Measurements from ENCODE around the gene PCDH9. TPM values are rescaled to one million over a fixed set of nuclear protein-coding genes. Genes with fewer than 3 reads are reported as not detected.

Gene PCDH9
- total and polyA plus RNA-seq, 2 experiments from 2014 or later, result 0.31 to 0.52 TPM

- TF ChIP-seq, protein P1, sequence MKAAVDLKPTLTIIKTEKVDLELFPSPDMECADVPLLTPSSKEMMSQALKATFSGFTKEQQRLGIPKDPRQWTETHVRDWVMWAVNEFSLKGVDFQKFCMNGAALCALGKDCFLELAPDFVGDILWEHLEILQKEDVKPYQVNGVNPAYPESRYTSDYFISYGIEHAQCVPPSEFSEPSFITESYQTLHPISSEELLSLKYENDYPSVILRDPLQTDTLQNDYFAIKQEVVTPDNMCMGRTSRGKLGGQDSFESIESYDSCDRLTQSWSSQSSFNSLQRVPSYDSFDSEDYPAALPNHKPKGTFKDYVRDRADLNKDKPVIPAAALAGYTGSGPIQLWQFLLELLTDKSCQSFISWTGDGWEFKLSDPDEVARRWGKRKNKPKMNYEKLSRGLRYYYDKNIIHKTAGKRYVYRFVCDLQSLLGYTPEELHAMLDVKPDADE (IDR thresholded peaks at IDR 0.05), result no peak
- no peak for TF ChIP-seq STAT1 (IDR thresholded peaks at IDR 0.05; ENCODE audit: unreplicated experiment)
- TF ChIP-seq JUNB (IDR thresholded peaks at IDR 0.05; ENCODE audit: unreplicated experiment), result no peak
- no peak for TF ChIP-seq CREB1 (CRISPR knock-in tag; IDR thresholded peaks at IDR 0.05; ENCODE audit: low read depth)
These were observed 726.2 kb downstream of the PCDH9 start (continued) for GRCh38 chr13:66503890-66504289.

GRCh38 chr13:66501181-66501580 is 729.0 kb downstream of the PCDH9 start:
- DNase-seq (ENCODE audit: low spot score) (no peak), ATAC-seq (no peak)
- no peak overlapping the region for H3K27ac Mint-ChIP-seq

More at GRCh38 chr13:66501181-66501580, 729.0 kb downstream of the PCDH9 start:
- Histone ChIP-seq H3K4me2 (no peak overlapping the region), H3K9me2 (ENCODE audit: insufficient read depth) (0 out of 2 replicates have a peak, but pooled peaks cover 3% of the 10 kb centered on the region), H3K36me3 (ENCODE audit: insufficient read depth) (no peaks in the 10 kb centered on the region), H4K20me1 (replicated peaks; ENCODE audit: insufficient read depth) (no peaks in the 10 kb centered on the region), H3F3A (replicated peaks; ENCODE audit: low read depth) (no peaks in the 10 kb centered on the region), H3K4me1 (ENCODE audit: insufficient read depth) (peaks cover 32% of the 10 kb centered on the region), H3K79me2 (replicated peaks; ENCODE audit: insufficient read depth) (no peaks in the 10 kb centered on the region), H3K27me3 (ENCODE audit: insufficient read depth) (no peaks in the 10 kb centered on the region), H3K27ac (ENCODE audit: low read depth) (no peak overlapping the region), H2AFZ (no peak overlapping the region), H3K4me3 (no peak overlapping the region)
- Mint-ChIP-seq H3K4me3 (no peak overlapping the region), H3K9me3 (no peaks in the 10 kb centered on the region), H3K4me1 (peaks cover 26% of the 10 kb centered on the region), H3K27me3 (ENCODE audit: insufficient read depth, low read depth, poor library complexity) (no peaks in the 10 kb centered on the region), H3K36me3 (ENCODE audit: low read depth) (no peaks in the 10 kb centered on the region)
- TF ChIP-seq STAT1 (IDR thresholded peaks at IDR 0.05; ENCODE audit: unreplicated experiment) (no peak), ZNF114 (CRISPR knock-in tag; IDR thresholded peaks at IDR 0.05) (no peak), NANOG (IDR thresholded peaks at IDR 0.05; ENCODE audit: borderline replicate concordance) (no peak), POLR2AphosphoS5 (IDR thresholded peaks at IDR 0.05; ENCODE audit: low read depth) (no peak), EZH2 (IDR thresholded peaks at IDR 0.05; ENCODE audit: low read depth, unreplicated experiment) (no peak), ZNF331 (CRISPR knock-in tag; IDR thresholded peaks at IDR 0.05; ENCODE audit: low read depth) (no peak), REST (IDR thresholded peaks at IDR 0.05; ENCODE audit: unreplicated experiment) (no peak)
- TF ChIP-seq, protein P2, sequence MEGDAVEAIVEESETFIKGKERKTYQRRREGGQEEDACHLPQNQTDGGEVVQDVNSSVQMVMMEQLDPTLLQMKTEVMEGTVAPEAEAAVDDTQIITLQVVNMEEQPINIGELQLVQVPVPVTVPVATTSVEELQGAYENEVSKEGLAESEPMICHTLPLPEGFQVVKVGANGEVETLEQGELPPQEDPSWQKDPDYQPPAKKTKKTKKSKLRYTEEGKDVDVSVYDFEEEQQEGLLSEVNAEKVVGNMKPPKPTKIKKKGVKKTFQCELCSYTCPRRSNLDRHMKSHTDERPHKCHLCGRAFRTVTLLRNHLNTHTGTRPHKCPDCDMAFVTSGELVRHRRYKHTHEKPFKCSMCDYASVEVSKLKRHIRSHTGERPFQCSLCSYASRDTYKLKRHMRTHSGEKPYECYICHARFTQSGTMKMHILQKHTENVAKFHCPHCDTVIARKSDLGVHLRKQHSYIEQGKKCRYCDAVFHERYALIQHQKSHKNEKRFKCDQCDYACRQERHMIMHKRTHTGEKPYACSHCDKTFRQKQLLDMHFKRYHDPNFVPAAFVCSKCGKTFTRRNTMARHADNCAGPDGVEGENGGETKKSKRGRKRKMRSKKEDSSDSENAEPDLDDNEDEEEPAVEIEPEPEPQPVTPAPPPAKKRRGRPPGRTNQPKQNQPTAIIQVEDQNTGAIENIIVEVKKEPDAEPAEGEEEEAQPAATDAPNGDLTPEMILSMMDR (conservative IDR thresholded peaks at IDR 0.05; ENCODE audit: low read depth in 2 of 2), result no peak
- TF ChIP-seq, protein P3, sequence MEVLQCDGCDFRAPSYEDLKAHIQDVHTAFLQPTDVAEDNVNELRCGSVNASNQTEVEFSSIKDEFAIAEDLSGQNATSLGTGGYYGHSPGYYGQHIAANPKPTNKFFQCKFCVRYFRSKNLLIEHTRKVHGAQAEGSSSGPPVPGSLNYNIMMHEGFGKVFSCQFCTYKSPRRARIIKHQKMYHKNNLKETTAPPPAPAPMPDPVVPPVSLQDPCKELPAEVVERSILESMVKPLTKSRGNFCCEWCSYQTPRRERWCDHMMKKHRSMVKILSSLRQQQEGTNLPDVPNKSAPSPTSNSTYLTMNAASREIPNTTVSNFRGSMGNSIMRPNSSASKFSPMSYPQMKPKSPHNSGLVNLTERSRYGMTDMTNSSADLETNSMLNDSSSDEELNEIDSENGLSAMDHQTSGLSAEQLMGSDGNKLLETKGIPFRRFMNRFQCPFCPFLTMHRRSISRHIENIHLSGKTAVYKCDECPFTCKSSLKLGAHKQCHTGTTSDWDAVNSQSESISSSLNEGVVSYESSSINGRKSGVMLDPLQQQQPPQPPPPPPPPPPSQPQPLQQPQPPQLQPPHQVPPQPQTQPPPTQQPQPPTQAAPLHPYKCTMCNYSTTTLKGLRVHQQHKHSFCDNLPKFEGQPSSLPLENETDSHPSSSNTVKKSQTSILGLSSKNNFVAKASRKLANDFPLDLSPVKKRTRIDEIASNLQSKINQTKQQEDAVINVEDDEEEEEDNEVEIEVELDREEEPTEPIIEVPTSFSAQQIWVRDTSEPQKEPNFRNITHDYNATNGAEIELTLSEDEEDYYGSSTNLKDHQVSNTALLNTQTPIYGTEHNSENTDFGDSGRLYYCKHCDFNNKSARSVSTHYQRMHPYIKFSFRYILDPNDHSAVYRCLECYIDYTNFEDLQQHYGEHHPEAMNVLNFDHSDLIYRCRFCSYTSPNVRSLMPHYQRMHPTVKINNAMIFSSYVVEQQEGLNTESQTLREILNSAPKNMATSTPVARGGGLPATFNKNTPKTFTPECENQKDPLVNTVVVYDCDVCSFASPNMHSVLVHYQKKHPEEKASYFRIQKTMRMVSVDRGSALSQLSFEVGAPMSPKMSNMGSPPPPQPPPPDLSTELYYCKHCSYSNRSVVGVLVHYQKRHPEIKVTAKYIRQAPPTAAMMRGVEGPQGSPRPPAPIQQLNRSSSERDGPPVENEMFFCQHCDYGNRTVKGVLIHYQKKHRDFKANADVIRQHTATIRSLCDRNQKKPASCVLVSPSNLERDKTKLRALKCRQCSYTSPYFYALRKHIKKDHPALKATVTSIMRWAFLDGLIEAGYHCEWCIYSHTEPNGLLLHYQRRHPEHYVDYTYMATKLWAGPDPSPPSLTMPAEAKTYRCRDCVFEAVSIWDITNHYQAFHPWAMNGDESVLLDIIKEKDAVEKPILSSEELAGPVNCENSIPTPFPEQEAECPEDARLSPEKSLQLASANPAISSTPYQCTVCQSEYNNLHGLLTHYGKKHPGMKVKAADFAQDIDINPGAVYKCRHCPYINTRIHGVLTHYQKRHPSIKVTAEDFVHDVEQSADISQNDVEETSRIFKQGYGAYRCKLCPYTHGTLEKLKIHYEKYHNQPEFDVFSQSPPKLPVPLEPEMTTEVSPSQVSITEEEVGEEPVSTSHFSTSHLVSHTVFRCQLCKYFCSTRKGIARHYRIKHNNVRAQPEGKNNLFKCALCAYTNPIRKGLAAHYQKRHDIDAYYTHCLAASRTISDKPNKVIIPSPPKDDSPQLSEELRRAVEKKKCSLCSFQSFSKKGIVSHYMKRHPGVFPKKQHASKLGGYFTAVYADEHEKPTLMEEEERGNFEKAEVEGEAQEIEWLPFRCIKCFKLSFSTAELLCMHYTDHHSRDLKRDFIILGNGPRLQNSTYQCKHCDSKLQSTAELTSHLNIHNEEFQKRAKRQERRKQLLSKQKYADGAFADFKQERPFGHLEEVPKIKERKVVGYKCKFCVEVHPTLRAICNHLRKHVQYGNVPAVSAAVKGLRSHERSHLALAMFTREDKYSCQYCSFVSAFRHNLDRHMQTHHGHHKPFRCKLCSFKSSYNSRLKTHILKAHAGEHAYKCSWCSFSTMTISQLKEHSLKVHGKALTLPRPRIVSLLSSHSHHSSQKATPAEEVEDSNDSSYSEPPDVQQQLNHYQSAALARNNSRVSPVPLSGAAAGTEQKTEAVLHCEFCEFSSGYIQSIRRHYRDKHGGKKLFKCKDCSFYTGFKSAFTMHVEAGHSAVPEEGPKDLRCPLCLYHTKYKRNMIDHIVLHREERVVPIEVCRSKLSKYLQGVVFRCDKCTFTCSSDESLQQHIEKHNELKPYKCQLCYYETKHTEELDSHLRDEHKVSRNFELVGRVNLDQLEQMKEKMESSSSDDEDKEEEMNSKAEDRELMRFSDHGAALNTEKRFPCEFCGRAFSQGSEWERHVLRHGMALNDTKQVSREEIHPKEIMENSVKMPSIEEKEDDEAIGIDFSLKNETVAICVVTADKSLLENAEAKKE (CRISPR knock-in tag; IDR thresholded peaks at IDR 0.05), result no peak

All from GM23338 (cell line).